Liver (tissue), 9 donors: ENCODE data around the gene CTSC. TPM values are rescaled to one million over a fixed set of nuclear protein-coding genes. Genes with fewer than 3 reads are reported as not detected.

ENCODE experiments used
- DNase-seq: peaks from one replicate; pipeline ENCODE4 v3.0.0-alpha.2; 2017; ENCODE audit warnings: low spot score
- H3K27ac ChIP-seq, 2 donors: one replicate each; pipeline ENCODE4 v1.7.0; 2013; ENCODE audit warnings: inconsistent platforms in 2 of 2, low read length in 2 of 2, control low read depth in 1 of 2, low read depth in 1 of 2, mild to moderate bottlenecking in 1 of 2
- H3K27me3 ChIP-seq, 4 donors: one replicate each; pipeline versions ENCODE4 v1.6.1 to v1.7.0; 2013; ENCODE audit warnings: low read length in 3 of 4, inconsistent platforms in 1 of 4, mild to moderate bottlenecking in 1 of 4, moderate library complexity in 1 of 4; ENCODE audit not compliant: control insufficient read depth in 4 of 4, insufficient read depth in 4 of 4
- H3K36me3 ChIP-seq, 4 donors: one replicate each; pipeline versions ENCODE4 v1.6.1 to v1.7.0; 2013; ENCODE audit warnings: low read length in 3 of 4, mild to moderate bottlenecking in 3 of 4, low read depth in 1 of 4, moderate library complexity in 1 of 4; ENCODE audit not compliant: control insufficient read depth in 4 of 4, insufficient read depth in 3 of 4
- H3K4me1 ChIP-seq, 4 donors: one replicate each; pipeline versions ENCODE4 v1.6.1 to v1.7.0; 2013; ENCODE audit warnings: low read length in 3 of 4, mild to moderate bottlenecking in 3 of 4, moderate library complexity in 1 of 4; ENCODE audit not compliant: control insufficient read depth in 4 of 4, insufficient read depth in 4 of 4
- H3K4me3 ChIP-seq, 3 donors: one replicate each; pipeline versions ENCODE4 v1.6.1 to v1.7.0; 2013; ENCODE audit warnings: low read length in 3 of 3, control low read depth in 1 of 3, low read depth in 1 of 3, mild to moderate bottlenecking in 1 of 3
- H3K9ac ChIP-seq, 2 donors: one replicate each; pipeline ENCODE4 v1.7.0; 2013; ENCODE audit warnings: low read length in 2 of 2, mild to moderate bottlenecking in 2 of 2, moderate library complexity in 2 of 2, control low read depth in 1 of 2, low read depth in 1 of 2
- H3K9me3 ChIP-seq, 4 donors: one replicate each; pipeline versions ENCODE4 v1.6.1 to v1.7.0; 2013; ENCODE audit warnings: low read length in 3 of 4; ENCODE audit not compliant: control insufficient read depth in 4 of 4
- ATF3 ChIP-seq: IDR thresholded peaks from 2 replicates; pipeline ENCODE4 v1.6.1; 2016; ENCODE audit warnings: antibody characterized with exemption
- CTCF ChIP-seq: fragments of 150-350 bp; IDR thresholded peaks from 2 replicates; pipeline ENCODE4 v1.5.1; 2017; ENCODE audit warnings: improper control_type of control experiment, low read depth, low read length; ENCODE audit not compliant: missing input control
- EGR1 ChIP-seq, 2 donors: IDR thresholded peaks; 2 replicates each; pipeline ENCODE4 v1.6.1; 2016 to 2018; ENCODE audit warnings: antibody characterized with exemption in 2 of 2, low read depth in 2 of 2
- FOXA2 ChIP-seq: IDR thresholded peaks from 2 replicates; pipeline ENCODE4 v1.6.1; 2016; ENCODE audit warnings: antibody characterized with exemption
- GABPA ChIP-seq, 2 donors: IDR thresholded peaks in 1 of 2; conservative IDR thresholded peaks in 1 of 2; 2 replicates each; pipeline ENCODE4 v1.6.1; 2016; ENCODE audit warnings: antibody characterized with exemption in 2 of 2, mild to moderate bottlenecking in 1 of 2, moderate library complexity in 1 of 2
- HNF4A ChIP-seq, 2 donors: conservative IDR thresholded peaks; 2 replicates each; pipeline ENCODE4 v1.6.1; 2016; ENCODE audit warnings: antibody characterized with exemption in 2 of 2, mild to moderate bottlenecking in 2 of 2
- HNF4G ChIP-seq: IDR thresholded peaks from 2 replicates; pipeline ENCODE4 v1.6.1; 2016; ENCODE audit warnings: antibody characterized with exemption
- JUND ChIP-seq, 2 donors: IDR thresholded peaks; 2 replicates each; pipeline ENCODE4 v1.6.1; 2016; ENCODE audit warnings: antibody characterized with exemption in 2 of 2
- MAX ChIP-seq: IDR thresholded peaks from 2 replicates; pipeline ENCODE4 v1.6.1; 2016; ENCODE audit warnings: antibody characterized with exemption
- NR2F2 ChIP-seq: IDR thresholded peaks from 2 replicates; pipeline ENCODE4 v1.6.1; 2016; ENCODE audit warnings: antibody characterized with exemption
- RAD21 ChIP-seq, 2 donors: IDR thresholded peaks; 2 replicates each; pipeline ENCODE4 v1.6.1; 2016; ENCODE audit warnings: antibody characterized with exemption in 2 of 2, mild to moderate bottlenecking in 2 of 2
- REST ChIP-seq: IDR thresholded peaks from 2 replicates; pipeline ENCODE4 v1.6.1; 2016; ENCODE audit warnings: antibody characterized with exemption, mild to moderate bottlenecking
- RXRA ChIP-seq, 2 donors: IDR thresholded peaks; 2 replicates each; pipeline ENCODE4 v1.6.1; 2017 to 2018; ENCODE audit warnings: antibody characterized with exemption in 2 of 2, mild to moderate bottlenecking in 1 of 2
- SP1 ChIP-seq: IDR thresholded peaks from 2 replicates; pipeline ENCODE4 v1.6.1; 2018; ENCODE audit warnings: antibody characterized with exemption, mild to moderate bottlenecking
- YY1 ChIP-seq: IDR thresholded peaks from 2 replicates; pipeline ENCODE4 v1.6.1; 2016; ENCODE audit warnings: antibody characterized with exemption, mild to moderate bottlenecking
- ZBTB33 ChIP-seq: IDR thresholded peaks from 2 replicates; pipeline ENCODE4 v1.6.1; 2016; ENCODE audit warnings: antibody characterized with exemption
- WGBS: extraction: QIAGEN DNeasy Blood & Tissue Kit; methylation state at CpG from one replicate; pipeline ENCODE4 v1.1.7; 2013; 5-methylcytosine and 5-hydroxymethylcytosine counted together
- polyA plus RNA-seq, 2 donors: library from polyadenylated mRNA; stranded (reverse) in 1 of 2; unstranded in 1 of 2; fragments of 200-250 nt in 1 of 2; fragments of >200 nt in 1 of 2; fragmentation: Nextera tagmentation in 1 of 2; extraction: Ambion mirVana in 1 of 2; gene quantifications; one replicate each; pipeline versions ENCODE4 v1.2.1 to v1.2.3, GENCODE V29; 2013 to 2015
- total RNA-seq, 2 donors: library from RNA; depleted of rRNA; stranded (reverse); fragments of >200 nt; gene quantifications; one replicate each; pipeline ENCODE4 v1.2.3, GENCODE V29; 2014
- donor health status: healthy.
- donor health status: healthy.
- donor health status: healthy.
- donor health status: healthy.
- donor health status: healthy.

The CTSC gene
- total and polyA plus RNA-seq, 4 donors: 22.4 to 68.7 (median 31.3) TPM

- H3K27ac ChIP-seq: no peak overlapping the region
- 81% methylated on average over 4 of the region's 4 CpGs for whole genome bisulfite sequencing
- DNase-seq: no peak
- H3K36me3 ChIP-seq: no peaks in the 10 kb centered on the region
- H3K4me3 ChIP-seq: no peak overlapping the region
- H3K4me1 ChIP-seq: no peaks in the 10 kb centered on the region
- H3K9ac ChIP-seq: no peak overlapping the region
- H3K9me3 ChIP-seq: no peaks in the 10 kb centered on the region
- no peaks in the 10 kb centered on the region for H3K27me3 ChIP-seq
- TF ChIP-seq RAD21 (IDR thresholded peaks at IDR 0.05) (no peak), GABPA (IDR thresholded peaks at IDR 0.05 in 1 of 2, conservative IDR thresholded peaks at IDR 0.05 in 1 of 2) (no peak), HNF4G (no peak), FOXA2 (no peak), SP1 (no peak), REST (no peak), ATF3 (no peak), YY1 (no peak), HNF4A (conservative IDR thresholded peaks at IDR 0.05) (no peak), ZBTB33 (no peak), NR2F2 (no peak), RXRA (IDR thresholded peaks at IDR 0.05) (no peak), MAX (no peak), JUND (IDR thresholded peaks at IDR 0.05) (no peak)
Observed at GRCh38 chr11:88353835-88354496, 16.4 kb upstream of the CTSC start.

GRCh38 chr11:88353386-88353785 is 15.8 kb upstream of the CTSC start:
- H3K4me3 ChIP-seq: no peak overlapping the region
- H3K9me3 ChIP-seq: no peaks in the 10 kb centered on the region
- no peaks in the 10 kb centered on the region for H3K36me3 ChIP-seq
- H3K27me3 ChIP-seq: no peaks in the 10 kb centered on the region
- no peaks in the 10 kb centered on the region for H3K4me1 ChIP-seq
- no peak overlapping the region for H3K9ac ChIP-seq
- TF ChIP-seq MAX (no peak), HNF4G (no peak), ATF3 (no peak), EGR1 (IDR thresholded peaks at IDR 0.05; ENCODE audit: low read depth in 2 of 2) (no peak), FOXA2 (no peak), JUND (IDR thresholded peaks at IDR 0.05) (no peak), CTCF (no peak), SP1 (no peak)
- DNase-seq: no peak
- WGBS: 87% methylated on average over 3 of the region's 3 CpGs
- H3K27ac ChIP-seq: no peak overlapping the region
